Thyroid gland (tissue), 4 donors: ENCODE measurements around the gene CCDC178. TPM values are rescaled to one million over a fixed set of nuclear protein-coding genes. Genes with fewer than 3 reads are reported as not detected.

Experiments
- DNase-seq, 2 donors: peaks; one replicate each; pipeline ENCODE4 v3.0.0-alpha.2; 2019
- H3K27ac ChIP-seq, 3 donors: fragments of 200-600 bp; sonication (generic); 1 replicate in 2 of 3; 2 replicates in 1 of 3; pipeline ENCODE4 v1.5.1; 2016 to 2019; ENCODE audit warnings: mild to moderate bottlenecking in 1 of 3, moderate library complexity in 1 of 3
- H3K27me3 ChIP-seq: fragments of 200-600 bp; sonication (generic); one replicate; pipeline ENCODE4 v1.5.1; 2019
- H3K36me3 ChIP-seq, 2 donors: fragments of 200-600 bp; sonication (generic); one replicate each; pipeline ENCODE4 v1.5.1; 2016 to 2019
- H3K4me1 ChIP-seq, 2 donors: fragments of 200-600 bp; sonication (generic); one replicate each; pipeline ENCODE4 v1.5.1; 2017 to 2019
- H3K4me3 ChIP-seq, 3 donors: fragments of 200-600 bp; sonication (generic); replicated peaks in 1 of 3; 1 replicate in 2 of 3; 2 replicates in 1 of 3; pipeline ENCODE4 v1.5.1; 2016; ENCODE audit warnings: mild to moderate bottlenecking in 1 of 3
- H3K9me3 ChIP-seq: fragments of 200-600 bp; sonication (generic); one replicate; pipeline ENCODE4 v1.5.1; 2017
- POLR2A ChIP-seq, 2 donors: fragments of 450-650 bp; IDR thresholded peaks; one replicate each; pipeline ENCODE4 v1.6.1; 2017; ENCODE audit warnings: antibody characterized with exemption in 2 of 2, mild to moderate bottlenecking in 2 of 2, moderate library complexity in 1 of 2
- WGBS, 2 donors: methylation state at CpG; one replicate each; pipeline ENCODE4 v1.1.5; 2017; 5-methylcytosine and 5-hydroxymethylcytosine counted together
- intact Hi-C: fragments of 100-400 bp; cut with DNase I; formaldehyde crosslinking; loops from one replicate; pipeline ENCODE4 v1.15.1; 2023
- total RNA-seq, 4 donors: library from RNA; depleted of rRNA; stranded (reverse); fragments of >200 nt; gene quantifications; one replicate each; pipeline ENCODE4 v1.2.3, GENCODE V29; 2016
- TF ChIP-seq, protein P1 (sequence below), 6 experiments: fragments of 200-600 bp in 3 of 6; fragments of 450-650 bp in 3 of 6; sonication (generic) in 3 of 6; IDR thresholded peaks; one replicate each; pipeline ENCODE4 v1.5.1; 2016 to 2019; ENCODE audit warnings: antibody characterized with exemption in 6 of 6, mild to moderate bottlenecking in 2 of 6, inconsistent platforms in 1 of 6, moderate library complexity in 1 of 6

Gene CCDC178
- total RNA-seq, 4 donors from 2014 or later: 1.4 to 3.1 (median 1.7) TPM; not detected in 1

GRCh38 chr18:32889615-32890593 lies 550.6 kb downstream of the CCDC178 start:
- H3K27me3 ChIP-seq: no peaks in the 10 kb centered on the region
- no peak overlapping the region for H3K27ac ChIP-seq
- DNase-seq: no peak
- TF ChIP-seq POLR2A (IDR thresholded peaks at IDR 0.05): no peak
- TF ChIP-seq, protein P1, sequence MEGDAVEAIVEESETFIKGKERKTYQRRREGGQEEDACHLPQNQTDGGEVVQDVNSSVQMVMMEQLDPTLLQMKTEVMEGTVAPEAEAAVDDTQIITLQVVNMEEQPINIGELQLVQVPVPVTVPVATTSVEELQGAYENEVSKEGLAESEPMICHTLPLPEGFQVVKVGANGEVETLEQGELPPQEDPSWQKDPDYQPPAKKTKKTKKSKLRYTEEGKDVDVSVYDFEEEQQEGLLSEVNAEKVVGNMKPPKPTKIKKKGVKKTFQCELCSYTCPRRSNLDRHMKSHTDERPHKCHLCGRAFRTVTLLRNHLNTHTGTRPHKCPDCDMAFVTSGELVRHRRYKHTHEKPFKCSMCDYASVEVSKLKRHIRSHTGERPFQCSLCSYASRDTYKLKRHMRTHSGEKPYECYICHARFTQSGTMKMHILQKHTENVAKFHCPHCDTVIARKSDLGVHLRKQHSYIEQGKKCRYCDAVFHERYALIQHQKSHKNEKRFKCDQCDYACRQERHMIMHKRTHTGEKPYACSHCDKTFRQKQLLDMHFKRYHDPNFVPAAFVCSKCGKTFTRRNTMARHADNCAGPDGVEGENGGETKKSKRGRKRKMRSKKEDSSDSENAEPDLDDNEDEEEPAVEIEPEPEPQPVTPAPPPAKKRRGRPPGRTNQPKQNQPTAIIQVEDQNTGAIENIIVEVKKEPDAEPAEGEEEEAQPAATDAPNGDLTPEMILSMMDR (IDR thresholded peaks at IDR 0.05): no peak
- intact Hi-C loops: no loop called here
- H3K4me1 ChIP-seq: no peaks in the 10 kb centered on the region
- no peaks in the 10 kb centered on the region for H3K9me3 ChIP-seq
- no peak overlapping the region for H3K4me3 ChIP-seq
- no peaks in the 10 kb centered on the region for H3K36me3 ChIP-seq
- 90 to 95% methylated on average over 8 of the region's 8 CpGs for whole genome bisulfite sequencing, 2 donors

DNA sequence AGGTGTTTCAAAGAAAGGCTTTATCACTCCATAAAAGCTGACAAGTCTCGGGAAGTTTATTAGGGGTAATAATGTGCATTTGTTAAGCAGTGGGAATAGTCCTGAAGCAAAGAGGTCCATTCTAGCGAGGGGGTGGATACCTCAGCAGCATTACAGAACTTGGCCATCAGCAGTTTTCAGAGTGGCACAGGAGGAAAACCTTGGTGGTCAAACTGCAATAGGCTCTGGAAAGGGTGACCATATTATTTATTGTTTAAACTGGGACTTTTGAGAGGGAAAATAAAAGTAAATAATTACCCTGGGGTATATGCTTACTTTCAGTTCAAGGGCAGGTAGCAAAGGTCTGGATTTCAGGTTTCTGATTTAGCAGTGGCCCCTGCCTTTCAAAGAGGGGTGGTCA lies 552.2 kb downstream of the CCDC178 start:
- no peak overlapping the region for H3K27ac ChIP-seq
- no peaks in the 10 kb centered on the region for H3K36me3 ChIP-seq
- no peaks in the 10 kb centered on the region for H3K4me1 ChIP-seq
- DNase-seq: no peak
- TF ChIP-seq POLR2A (IDR thresholded peaks at IDR 0.05): no peak
- TF ChIP-seq, protein P1 (IDR thresholded peaks at IDR 0.05): no peak
- intact Hi-C loops: no loop called here
- no peak overlapping the region for H3K4me3 ChIP-seq
- WGBS, 2 donors: 84 to 86% methylated on average over 2 of the region's 2 CpGs
- H3K27me3 ChIP-seq: no peaks in the 10 kb centered on the region
- no peaks in the 10 kb centered on the region for H3K9me3 ChIP-seq

Other genes starting within 250 kb of the CCDC178 start
- 10 to 100 TPM in 3 of 4 donors, 1 to 10 TPM in 1; 8.3 to 25.3 (median 20.3) TPM for gene ASXL3, start 137.5 kb upstream of the CCDC178 start, total RNA-seq